Natural killer cell treated with Interleukin-12 subunit alpha and Interleukin-12 subunit beta and Interleukin-15 and Interleukin-18, amount 100 ng/mL, for 72 hours (primary cell): ENCODE measurements around the gene NUDCD2. TPM values are rescaled to one million over a fixed set of nuclear protein-coding genes. Genes with fewer than 3 reads are reported as not detected.

Experiments used
- ATAC-seq, 2 donors: fragments of 150-1000 bp; cut with Tn5 transposase in 1 of 2; sonication (Bioruptor Pico), chemical (Tn5 transposase) in 1 of 2; 2 replicates each; pipeline ENCODE4 v1.10.0; 2021
- DNase-seq: peaks from one replicate; pipeline ENCODE4 v3.0.0; 2022; ENCODE audit warnings: low spot score
- H3K27ac Mint-ChIP-seq, 2 donors: 1 replicate in 1 of 2; 2 replicates in 1 of 2; pipeline ENCODE4 v1.8.0; 2022; ENCODE audit warnings: mixed read lengths in 2 of 2, mild to moderate bottlenecking in 1 of 2, moderate library complexity in 1 of 2
- H3K27me3 Mint-ChIP-seq, 2 donors: 1 replicate in 1 of 2; 2 replicates in 1 of 2; pipeline ENCODE4 v1.8.0; 2022; ENCODE audit warnings: mixed read lengths in 2 of 2
- H3K36me3 Mint-ChIP-seq: one replicate; pipeline ENCODE4 v1.8.0; 2022; ENCODE audit warnings: mixed read lengths
- H3K4me1 Mint-ChIP-seq, 2 donors: 1 replicate in 1 of 2; 2 replicates in 1 of 2; pipeline ENCODE4 v1.8.0; 2022; ENCODE audit warnings: low read depth in 2 of 2, mixed read lengths in 2 of 2, mild to moderate bottlenecking in 1 of 2
- H3K4me3 Mint-ChIP-seq: one replicate; pipeline ENCODE4 v1.8.0; 2022; ENCODE audit warnings: mixed read lengths
- H3K9me3 Mint-ChIP-seq: 2 replicates; pipeline ENCODE4 v1.8.0; 2022; ENCODE audit warnings: mixed read lengths
- total RNA-seq, 2 donors: library from RNA; stranded (reverse); gene quantifications; one replicate each; pipeline ENCODE4 v1.2.3, GENCODE V29; 2022

NUDCD2 gene, protein sequence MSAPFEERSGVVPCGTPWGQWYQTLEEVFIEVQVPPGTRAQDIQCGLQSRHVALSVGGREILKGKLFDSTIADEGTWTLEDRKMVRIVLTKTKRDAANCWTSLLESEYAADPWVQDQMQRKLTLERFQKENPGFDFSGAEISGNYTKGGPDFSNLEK
- total RNA-seq = 10 to 100 TPM; 25.4 to 43.3 TPM

DNA sequence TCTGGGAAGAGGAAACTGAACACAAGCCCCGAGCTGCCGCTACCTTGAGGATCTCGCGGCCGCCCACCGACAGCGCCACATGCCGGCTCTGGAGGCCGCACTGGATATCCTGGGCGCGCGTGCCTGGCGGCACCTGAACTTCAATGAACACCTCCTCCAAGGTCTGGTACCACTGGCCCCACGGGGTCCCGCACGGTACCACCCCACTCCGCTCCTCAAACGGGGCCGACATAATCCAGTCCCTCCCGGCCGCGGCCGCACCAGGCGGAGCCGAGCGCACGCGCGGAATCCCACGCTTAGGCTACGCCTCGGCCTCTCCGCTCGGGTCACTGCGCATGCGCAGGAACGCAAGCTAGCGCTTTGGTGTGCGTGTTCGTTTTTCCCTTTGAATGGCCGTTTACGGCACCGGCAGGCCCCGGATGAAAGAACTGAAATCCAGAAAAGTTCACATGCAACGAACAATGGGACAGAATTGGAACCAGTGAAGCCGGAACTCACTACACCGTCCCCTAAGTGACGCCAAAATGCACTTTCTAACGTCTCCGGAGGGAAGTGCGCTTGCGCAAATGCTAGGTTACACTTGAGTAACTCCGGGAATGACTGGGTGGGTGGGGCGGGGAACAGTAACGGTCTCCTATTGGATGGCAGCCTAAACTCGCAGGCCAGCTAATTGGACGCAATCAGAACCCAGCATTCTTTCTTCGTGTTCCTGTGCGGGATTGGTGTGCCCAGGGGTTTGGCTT lies at the start of gene NUDCD2:
Gene NUDCD2 (minus strand): TSS at position 284 of the 743 bp plus-strand sequence. CDS start 52 bp downstream, at position 232.
- Mint-ChIP-seq H3K4me1 (peaks cover 27 to 32% of the 10 kb centered on the region in 2 donors), H3K36me3 (peaks cover 13% of the 10 kb centered on the region), H3K9me3 (no peaks in the 10 kb centered on the region), H3K4me3 (peak within 1 kb of the TSS; percentile 98), H3K27ac (peak within 1 kb of the TSS; percentile 99 to 100), H3K27me3 (no peaks in the 10 kb centered on the region)
- DNase-seq (peak; percentile 95), ATAC-seq (peak; percentile 93 to 95)

DNA sequence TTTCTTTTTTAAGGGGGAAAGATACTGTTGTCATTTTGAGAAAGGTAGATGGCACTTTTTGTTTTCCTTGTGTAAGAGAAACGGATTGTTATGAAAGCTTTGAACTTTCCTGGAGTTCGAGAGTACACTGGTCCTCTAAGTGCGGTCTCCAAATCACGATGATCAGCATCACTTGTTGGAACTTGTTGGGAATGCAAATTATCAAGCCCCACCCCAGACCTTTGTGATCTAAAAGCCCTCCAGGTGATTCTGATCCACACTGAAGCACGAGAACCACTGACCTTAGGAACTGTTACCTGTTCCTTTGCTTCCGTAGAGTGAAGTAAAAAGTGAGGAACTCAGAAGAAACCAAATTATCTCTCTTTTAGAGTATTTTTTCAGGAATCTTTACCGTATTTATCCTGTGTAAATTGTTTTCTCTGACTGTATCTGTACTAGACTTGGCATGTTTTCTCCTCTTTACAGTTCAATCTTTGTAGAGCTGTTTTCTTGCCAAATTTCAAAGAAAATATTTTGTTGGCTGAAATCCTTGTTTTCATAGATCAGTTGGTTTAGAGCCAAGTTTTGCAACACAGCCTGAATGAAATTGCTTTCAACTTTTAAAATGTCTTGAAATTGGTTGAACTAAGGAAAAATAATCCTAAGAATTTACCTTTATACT lies 49.5 kb upstream of the NUDCD2 start:
- no peaks in the 10 kb centered on the region for H3K9me3 Mint-ChIP-seq
- no peak for DNase-seq
- H3K36me3 Mint-ChIP-seq = no peaks in the 10 kb centered on the region
- H3K4me1 Mint-ChIP-seq = peaks cover 49 to 55% of the 10 kb centered on the region in 2 donors
- peak overlapping the region; percentile 93 to 100 for H3K27ac Mint-ChIP-seq
- H3K27me3 Mint-ChIP-seq = no peaks in the 10 kb centered on the region
- peak overlapping the region; percentile 92 for H3K4me3 Mint-ChIP-seq
- ATAC-seq = no peak

DNA sequence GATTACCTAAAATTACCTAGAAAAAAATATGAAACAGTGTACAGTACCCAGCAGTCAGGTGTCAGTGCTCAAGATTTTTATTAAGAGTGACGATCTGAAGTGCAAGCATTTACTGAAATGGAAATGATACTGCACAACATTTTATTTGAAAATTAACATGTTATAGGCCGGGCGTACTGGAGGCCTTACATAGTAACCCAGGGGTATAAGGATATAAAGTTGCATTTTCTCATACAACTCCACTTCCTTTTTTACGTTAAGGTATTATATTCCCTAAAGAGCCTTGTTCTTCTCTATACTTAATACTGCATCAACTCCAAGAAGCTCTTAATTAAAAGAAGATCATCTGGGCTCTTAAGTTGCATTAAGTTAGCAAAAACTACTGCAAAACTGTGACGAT lies 48.9 kb upstream of the NUDCD2 start:
- ATAC-seq (no peak), DNase-seq (no peak)
- H3K27me3 Mint-ChIP-seq = no peaks in the 10 kb centered on the region
- peak overlapping the region; percentile 93 to 100 for H3K27ac Mint-ChIP-seq
- peak overlapping the region; percentile 92 for H3K4me3 Mint-ChIP-seq
- H3K36me3 Mint-ChIP-seq = no peaks in the 10 kb centered on the region
- H3K4me1 Mint-ChIP-seq = peaks cover 55 to 62% of the 10 kb centered on the region in 2 donors
- no peaks in the 10 kb centered on the region for H3K9me3 Mint-ChIP-seq

DNA sequence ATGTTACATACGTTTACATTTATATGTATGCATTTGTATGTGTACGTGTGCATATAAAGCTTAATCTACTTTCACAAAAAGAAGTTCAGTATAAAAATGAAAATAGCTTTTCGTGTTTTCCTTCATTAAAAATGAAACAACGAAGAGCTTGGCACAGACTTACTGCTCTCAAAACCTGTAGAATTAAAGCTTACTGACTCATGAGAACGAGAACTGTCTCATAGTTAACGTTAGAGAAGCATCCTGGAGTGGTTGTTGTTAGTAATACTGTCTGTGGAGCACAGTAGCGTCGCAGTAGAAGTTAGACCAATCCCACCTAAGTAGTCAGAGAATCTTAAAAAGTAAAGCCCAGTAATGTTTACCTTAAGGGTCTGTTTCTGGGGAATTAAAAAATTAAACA lies 46.8 kb upstream of the NUDCD2 start:
- peaks cover 61 to 74% of the 10 kb centered on the region in 2 donors for H3K4me1 Mint-ChIP-seq
- no peaks in the 10 kb centered on the region for H3K27me3 Mint-ChIP-seq
- ATAC-seq (peak in 1 of 2 donors; percentile 32), DNase-seq (no peak)
- peak overlapping the region; percentile 92 for H3K4me3 Mint-ChIP-seq
- H3K36me3 Mint-ChIP-seq = no peaks in the 10 kb centered on the region
- peak overlapping the region; percentile 93 to 100 for H3K27ac Mint-ChIP-seq
- H3K9me3 Mint-ChIP-seq = no peaks in the 10 kb centered on the region

DNA sequence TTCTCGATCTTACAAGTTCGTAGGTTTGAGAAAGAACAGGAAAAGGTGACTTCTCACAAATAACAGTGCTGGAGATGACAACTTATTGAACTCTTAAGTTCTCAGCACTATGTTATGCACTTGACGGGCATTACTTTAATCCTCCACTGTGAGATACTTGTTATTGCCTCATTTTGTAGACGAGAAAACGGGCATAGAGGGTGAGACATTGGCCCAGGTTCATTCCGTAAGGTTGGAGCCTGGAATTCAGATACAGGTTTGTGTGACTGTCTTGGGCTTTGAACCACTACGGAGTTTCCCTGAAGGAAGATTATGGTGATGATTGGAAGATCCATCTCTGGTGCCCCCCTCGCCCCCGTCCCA lies 46.2 kb upstream of the NUDCD2 start:
- Mint-ChIP-seq H3K4me3 (peak overlapping the region; percentile 92), H3K27ac (peak overlapping the region; percentile 93 to 100), H3K9me3 (no peaks in the 10 kb centered on the region), H3K4me1 (peaks cover 61 to 74% of the 10 kb centered on the region in 2 donors), H3K27me3 (no peaks in the 10 kb centered on the region), H3K36me3 (no peaks in the 10 kb centered on the region)
- ATAC-seq (peak; percentile 22 to 42), DNase-seq (no peak)

DNA sequence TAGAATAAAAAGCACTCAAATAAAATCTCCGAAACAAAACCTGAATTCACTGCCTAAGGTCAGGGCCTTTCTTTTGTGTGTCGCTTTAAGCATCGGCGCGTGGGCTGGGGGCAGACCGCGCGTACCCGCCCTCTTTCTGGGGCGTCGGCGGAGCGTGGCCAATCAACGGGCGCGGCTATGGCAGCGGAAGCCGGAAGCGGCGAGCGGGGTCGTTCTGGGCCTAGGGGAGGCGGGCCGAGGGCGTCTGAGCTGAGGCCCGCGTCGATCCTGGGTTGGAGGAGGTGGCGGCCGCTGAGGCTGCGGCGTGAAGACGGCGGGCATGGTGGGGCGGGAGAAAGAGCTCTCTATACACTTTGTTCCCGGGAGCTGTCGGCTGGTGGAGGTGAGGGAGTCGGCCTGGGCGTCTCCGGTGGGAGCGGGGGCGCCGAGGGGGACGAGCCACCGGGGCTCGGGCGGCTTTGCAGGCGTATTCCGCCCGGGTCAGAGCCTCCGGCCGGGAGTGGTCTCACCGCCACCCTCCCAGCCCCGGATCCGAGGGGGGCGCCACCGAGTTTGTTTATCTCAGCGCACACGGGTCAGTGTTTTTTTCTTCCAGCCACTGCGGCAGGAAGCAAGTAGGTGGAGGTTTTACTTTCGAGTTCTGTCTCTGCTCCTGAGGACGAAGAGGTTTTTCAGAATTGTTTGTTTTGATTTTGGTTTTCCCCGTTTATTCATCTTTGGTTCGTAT lies 45.6 kb upstream of the NUDCD2 start, which contains the start of gene MAT2B:
Gene MAT2B (plus strand): TSS at position 252 of the 727 bp plus-strand sequence. CDS start 68 bp downstream, at position 320.
- H3K36me3 Mint-ChIP-seq = no peaks in the 10 kb centered on the region
- no peaks in the 10 kb centered on the region for H3K9me3 Mint-ChIP-seq
- DNase-seq = peak; percentile 97
- peak within 1 kb of the TSS; percentile 93 to 100 for H3K27ac Mint-ChIP-seq
- peaks cover 58 to 70% of the 10 kb centered on the region in 2 donors for H3K4me1 Mint-ChIP-seq
- ATAC-seq = peak; percentile 96 to 97
- no peaks in the 10 kb centered on the region for H3K27me3 Mint-ChIP-seq
- peak within 1 kb of the TSS; percentile 92 for H3K4me3 Mint-ChIP-seq

DNA sequence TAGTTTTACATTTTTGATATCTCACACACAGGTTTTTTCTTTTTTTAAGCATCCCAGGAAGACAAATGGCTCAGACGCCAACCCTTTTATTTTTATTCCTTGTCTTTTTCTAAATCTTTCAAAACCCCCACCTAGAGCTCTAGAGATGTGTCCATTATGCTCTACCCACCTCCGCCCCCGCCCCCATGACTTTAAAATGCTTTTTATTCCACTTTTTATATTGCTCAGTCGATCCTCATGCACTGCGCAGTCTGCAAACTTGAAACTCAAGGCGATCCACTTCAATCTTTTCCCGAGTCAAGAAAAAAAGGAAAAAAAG lies 45.1 kb upstream of the NUDCD2 start:
- Mint-ChIP-seq H3K27ac (peak overlapping the region; percentile 93 to 100), H3K9me3 (no peaks in the 10 kb centered on the region), H3K4me3 (peak overlapping the region; percentile 92), H3K27me3 (no peaks in the 10 kb centered on the region), H3K4me1 (peaks cover 56 to 68% of the 10 kb centered on the region in 2 donors), H3K36me3 (no peaks in the 10 kb centered on the region)
- no peak for DNase-seq
- peak; percentile 1 to 8 for ATAC-seq

DNA sequence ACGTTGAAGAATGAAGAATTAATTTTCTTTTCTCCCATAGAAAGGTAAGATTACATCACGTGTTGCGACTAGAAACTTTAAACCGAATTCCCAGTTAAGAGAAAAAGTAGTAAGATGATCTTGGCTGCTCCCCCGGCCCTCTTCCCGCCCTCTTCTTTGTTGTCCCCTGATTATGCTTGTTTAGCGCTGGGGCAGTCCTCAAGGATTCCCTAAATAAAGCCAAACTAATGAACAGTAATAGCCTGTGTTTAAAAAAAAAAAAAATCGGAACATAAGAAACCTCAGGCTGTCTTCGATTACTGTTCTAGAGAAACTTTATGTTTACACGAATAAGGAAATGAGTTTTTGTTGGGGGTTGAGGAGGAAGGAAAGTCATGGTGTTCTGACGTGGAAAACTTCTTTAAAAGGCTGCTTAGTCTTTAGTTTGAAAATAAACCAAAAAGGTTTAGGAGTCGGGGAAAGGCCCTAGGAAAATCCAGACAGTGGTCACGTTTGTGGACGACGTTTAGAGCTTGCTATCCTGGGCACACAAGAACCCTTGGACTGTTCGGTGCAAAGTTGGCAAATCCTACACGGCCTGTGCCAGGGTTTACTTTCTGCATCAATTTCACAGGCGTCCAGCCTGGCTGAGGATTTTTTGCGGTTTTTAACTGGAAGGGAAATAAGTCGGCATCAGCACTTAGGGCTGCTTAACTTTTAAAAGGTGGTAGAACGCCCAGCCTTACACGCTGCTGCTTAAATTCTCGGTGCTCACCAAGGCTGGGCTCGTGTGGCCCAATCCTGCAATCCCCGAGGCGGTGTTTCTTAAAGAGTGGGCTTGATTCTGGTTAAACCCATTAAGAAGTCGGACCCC lies 44.4 kb upstream of the NUDCD2 start:
- no peaks in the 10 kb centered on the region for H3K27me3 Mint-ChIP-seq
- H3K4me3 Mint-ChIP-seq = peak overlapping the region; percentile 92
- no peaks in the 10 kb centered on the region for H3K9me3 Mint-ChIP-seq
- no peaks in the 10 kb centered on the region for H3K36me3 Mint-ChIP-seq
- H3K4me1 Mint-ChIP-seq = peaks cover 52 to 62% of the 10 kb centered on the region in 2 donors
- H3K27ac Mint-ChIP-seq = peak overlapping the region; percentile 93 to 100
- DNase-seq = peak; percentile 67
- ATAC-seq = peak in 1 of 2 donors; percentile 7

DNA sequence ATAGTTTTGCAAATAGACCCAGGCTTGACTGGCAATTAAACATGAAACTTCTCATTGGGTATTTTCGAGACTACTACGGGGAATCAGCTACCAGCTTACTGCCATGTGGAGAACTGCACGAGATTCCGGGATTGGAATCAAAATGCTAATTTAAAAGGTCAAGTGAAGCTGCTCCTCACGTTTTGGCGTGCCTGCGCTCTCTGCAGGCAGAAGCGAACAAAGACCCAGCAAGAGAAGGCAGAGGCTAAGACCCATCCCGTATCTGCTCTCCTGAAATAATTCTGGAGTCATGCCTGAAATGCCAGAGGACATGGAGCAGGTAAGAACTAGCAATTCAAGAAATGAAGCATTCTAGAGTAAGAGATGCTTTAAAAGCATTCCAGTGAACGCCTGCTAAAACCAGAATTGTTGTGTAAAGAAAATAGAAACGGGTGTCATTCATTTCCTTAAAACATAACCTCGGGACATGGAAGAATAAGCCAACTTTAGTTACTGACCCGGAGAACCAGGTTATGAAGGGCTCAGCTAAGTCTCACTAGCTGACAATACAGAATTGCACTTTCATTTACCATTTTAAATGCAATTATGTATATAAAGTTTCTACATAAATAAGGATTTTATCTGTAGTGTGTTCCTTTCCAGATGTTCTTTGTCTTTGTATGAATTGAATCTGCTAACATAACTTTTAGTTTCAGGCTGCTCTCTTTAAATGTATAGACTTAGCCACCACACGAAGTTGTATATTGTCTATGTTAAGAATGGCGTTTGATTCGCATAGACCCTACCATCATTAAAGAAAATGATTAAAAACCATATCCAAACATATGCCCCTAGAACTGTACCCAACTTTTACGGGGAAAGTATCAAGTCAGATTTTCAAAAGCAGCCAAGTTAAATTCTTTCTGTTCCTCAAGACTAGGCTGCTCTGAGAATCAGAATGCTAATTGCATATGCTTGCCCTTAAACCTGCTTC lies 43.5 kb upstream of the NUDCD2 start:
- ATAC-seq = no peak
- H3K27me3 Mint-ChIP-seq = no peaks in the 10 kb centered on the region
- H3K36me3 Mint-ChIP-seq = no peaks in the 10 kb centered on the region
- H3K27ac Mint-ChIP-seq = peak overlapping the region; percentile 93 to 100
- H3K9me3 Mint-ChIP-seq = no peaks in the 10 kb centered on the region
- peak overlapping the region; percentile 92 for H3K4me3 Mint-ChIP-seq
- H3K4me1 Mint-ChIP-seq = peaks cover 45 to 53% of the 10 kb centered on the region in 2 donors
- DNase-seq = peak; percentile 58

DNA sequence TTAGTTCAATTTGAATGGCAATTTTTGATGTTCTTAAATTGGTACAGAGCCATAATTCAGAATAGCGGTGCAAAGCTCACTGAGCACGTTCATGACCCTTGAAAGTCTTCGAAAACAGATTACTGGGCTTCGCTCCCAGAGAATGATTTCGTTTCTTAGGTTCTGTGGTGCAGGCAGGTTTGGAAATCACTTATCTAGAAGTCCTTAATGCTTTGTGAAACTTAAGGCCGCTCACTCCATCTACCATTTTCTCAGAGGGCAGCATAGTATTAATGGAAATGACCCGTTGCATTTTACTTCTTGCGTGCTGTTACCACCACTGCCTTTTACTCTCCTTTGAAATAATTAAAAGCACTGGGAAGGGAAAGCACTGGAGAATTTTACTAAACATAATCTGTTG lies 42.6 kb upstream of the NUDCD2 start:
- peaks cover 37 to 44% of the 10 kb centered on the region in 2 donors for H3K4me1 Mint-ChIP-seq
- peak overlapping the region; percentile 93 to 100 for H3K27ac Mint-ChIP-seq
- H3K36me3 Mint-ChIP-seq = no peaks in the 10 kb centered on the region
- H3K9me3 Mint-ChIP-seq = no peaks in the 10 kb centered on the region
- peak overlapping the region; percentile 92 for H3K4me3 Mint-ChIP-seq
- ATAC-seq (no peak), DNase-seq (no peak)
- no peaks in the 10 kb centered on the region for H3K27me3 Mint-ChIP-seq

DNA sequence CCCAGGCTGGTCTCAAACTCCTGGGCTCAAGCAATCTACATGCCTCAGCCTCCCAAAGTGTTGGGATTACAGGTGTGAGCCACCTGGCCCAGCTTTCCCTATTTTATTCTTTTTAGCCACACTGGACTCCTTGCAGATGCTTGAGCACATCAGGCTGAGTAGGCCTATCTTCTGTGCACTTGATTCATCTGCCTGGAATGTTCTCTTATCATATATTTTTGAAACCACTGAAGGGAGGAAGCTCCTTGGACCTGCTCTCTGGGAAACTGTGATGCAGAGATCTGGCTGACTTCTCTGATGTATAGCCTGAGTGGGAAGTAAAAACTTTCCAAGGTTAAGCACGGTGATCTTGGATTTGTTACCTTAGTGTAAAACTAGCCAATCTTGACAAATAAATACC lies 39.0 kb upstream of the NUDCD2 start:
- Mint-ChIP-seq H3K9me3 (peaks cover 3% of the 10 kb centered on the region), H3K4me3 (no peak overlapping the region), H3K4me1 (peaks cover 12 to 13% of the 10 kb centered on the region in 2 donors), H3K36me3 (no peaks in the 10 kb centered on the region), H3K27me3 (no peaks in the 10 kb centered on the region), H3K27ac (no peak overlapping the region)
- ATAC-seq (no peak), DNase-seq (no peak)

DNA sequence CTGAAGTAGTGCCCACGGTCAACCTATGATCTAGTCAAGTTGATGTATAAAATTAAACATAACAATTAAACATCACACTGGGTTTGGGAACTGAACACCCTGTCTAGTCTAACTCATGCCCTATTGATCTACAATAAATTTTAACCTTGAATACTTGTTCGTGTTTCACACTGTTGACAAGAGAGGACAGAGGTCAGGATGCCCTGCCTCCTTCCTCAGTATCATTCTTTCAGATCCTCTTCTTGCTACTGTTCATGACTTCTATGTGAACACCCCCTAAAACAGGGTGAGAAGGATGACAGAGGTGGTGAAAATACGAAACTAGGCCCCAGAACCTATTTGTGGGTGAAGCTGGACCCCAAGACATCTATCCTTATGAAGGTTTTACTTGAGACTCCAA lies 37.4 kb upstream of the NUDCD2 start:
- Mint-ChIP-seq H3K36me3 (no peaks in the 10 kb centered on the region), H3K27ac (no peak overlapping the region), H3K4me3 (no peak overlapping the region), H3K4me1 (no peaks in the 10 kb centered on the region), H3K27me3 (no peaks in the 10 kb centered on the region), H3K9me3 (peaks cover 3% of the 10 kb centered on the region)
- no peak for DNase-seq
- ATAC-seq = no peak
